ENCODE data around the gene RALGAPA1.
"Not testable (repeated sequence)": the region's sequence is repeated elsewhere in the genome, so short reads cannot be mapped to it uniquely, and the experiment has no call there.

Gene RALGAPA1

GRCh38 chr14:35760143-35760542 is 49.0 kb downstream of the RALGAPA1 start:
- no peak overlapping the region for H3K27ac Mint-ChIP-seq
- no peak overlapping the region for H3K4me3 Mint-ChIP-seq
- no peaks in the 10 kb centered on the region for H3K27me3 Mint-ChIP-seq
- no peaks in the 10 kb centered on the region for H3K4me1 Mint-ChIP-seq (ENCODE audit: low read depth)
- peaks cover 51% of the 10 kb centered on the region for H3K36me3 Mint-ChIP-seq (ENCODE audit: low read depth)
- DNase-seq = no peak
- no peaks in the 10 kb centered on the region for H3K9me3 Mint-ChIP-seq

- Mint-ChIP-seq H3K36me3 (ENCODE audit: low read depth) (peaks cover 60% of the 10 kb centered on the region), H3K4me1 (ENCODE audit: low read depth) (no peaks in the 10 kb centered on the region), H3K4me3 (no peak overlapping the region), H3K27ac (no peak overlapping the region), H3K27me3 (no peaks in the 10 kb centered on the region), H3K9me3 (no peaks in the 10 kb centered on the region)
- no peak for DNase-seq
These were observed 50.5 kb downstream of the RALGAPA1 start for GRCh38 chr14:35758523-35759129.

DNA sequence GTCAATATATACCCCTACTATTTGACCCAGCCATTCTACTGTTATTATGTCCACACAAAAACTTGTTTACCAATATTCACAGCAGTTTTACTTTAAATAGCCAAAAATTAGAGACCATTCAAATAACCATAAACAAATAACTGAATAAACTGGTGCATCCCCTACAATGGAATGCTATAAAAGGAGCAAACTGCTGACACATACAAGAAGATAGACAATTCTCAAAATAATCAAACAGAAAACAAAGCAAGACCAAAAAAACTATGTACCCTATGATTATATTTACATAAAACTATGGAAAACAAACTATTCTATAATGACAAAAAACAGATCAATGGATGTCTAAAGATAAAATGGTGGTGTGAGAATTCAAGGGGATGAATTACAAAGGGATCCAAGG is 54.4 kb downstream of the RALGAPA1 start:
- Mint-ChIP-seq H3K4me3 (no peak overlapping the region), H3K36me3 (ENCODE audit: low read depth) (peaks cover 72% of the 10 kb centered on the region), H3K27ac (no peak overlapping the region), H3K9me3 (no peaks in the 10 kb centered on the region), H3K4me1 (ENCODE audit: low read depth) (no peaks in the 10 kb centered on the region), H3K27me3 (no peaks in the 10 kb centered on the region)
- no peak for DNase-seq

- no peaks in the 10 kb centered on the region for H3K27me3 Mint-ChIP-seq
- no peak overlapping the region for H3K27ac Mint-ChIP-seq
- no peaks in the 10 kb centered on the region for H3K9me3 Mint-ChIP-seq
- H3K4me3 Mint-ChIP-seq = no peak overlapping the region
- no peaks in the 10 kb centered on the region for H3K4me1 Mint-ChIP-seq (ENCODE audit: low read depth)
- no peak for DNase-seq
- peaks cover 82% of the 10 kb centered on the region for H3K36me3 Mint-ChIP-seq (ENCODE audit: low read depth)
These were observed 56.7 kb downstream of the RALGAPA1 start for GRCh38 chr14:35752380-35752779.

DNA sequence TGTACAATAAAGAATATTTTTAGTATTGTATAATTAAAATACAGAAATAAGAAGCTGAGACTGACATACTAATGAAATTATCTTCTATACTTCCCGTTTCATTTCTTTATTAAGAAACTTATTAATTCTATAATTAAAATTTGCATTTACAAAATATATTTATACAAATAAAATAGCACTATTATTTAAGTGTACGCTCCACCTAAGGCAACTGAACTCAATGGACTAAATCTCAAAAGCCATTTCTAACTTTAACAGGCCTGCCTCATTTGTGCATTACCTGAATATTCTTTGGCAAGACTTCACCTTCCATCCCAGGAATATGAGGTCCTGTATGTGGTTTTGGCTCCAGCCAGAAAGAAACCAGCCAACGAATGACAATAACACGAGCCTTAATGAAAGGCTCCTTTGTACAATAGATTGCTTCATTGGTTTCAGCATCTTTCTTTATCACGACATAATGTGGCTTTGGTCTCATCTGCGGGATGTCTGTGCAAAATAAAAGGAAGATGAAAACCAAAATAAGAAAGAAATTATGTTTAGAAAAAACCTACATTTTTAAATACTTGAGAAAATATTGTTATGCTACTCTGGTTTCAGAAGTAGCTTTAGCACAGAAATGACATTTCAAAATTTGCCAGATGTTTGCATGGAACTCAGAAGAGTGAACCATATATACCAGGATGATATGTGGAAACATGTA is 58.7 kb downstream of the RALGAPA1 start:
- Mint-ChIP-seq H3K4me3 (no peak overlapping the region), H3K9me3 (no peaks in the 10 kb centered on the region), H3K27ac (no peak overlapping the region), H3K4me1 (ENCODE audit: low read depth) (no peaks in the 10 kb centered on the region), H3K27me3 (no peaks in the 10 kb centered on the region), H3K36me3 (ENCODE audit: low read depth) (peaks cover 83% of the 10 kb centered on the region)
- DNase-seq = no peak

DNA sequence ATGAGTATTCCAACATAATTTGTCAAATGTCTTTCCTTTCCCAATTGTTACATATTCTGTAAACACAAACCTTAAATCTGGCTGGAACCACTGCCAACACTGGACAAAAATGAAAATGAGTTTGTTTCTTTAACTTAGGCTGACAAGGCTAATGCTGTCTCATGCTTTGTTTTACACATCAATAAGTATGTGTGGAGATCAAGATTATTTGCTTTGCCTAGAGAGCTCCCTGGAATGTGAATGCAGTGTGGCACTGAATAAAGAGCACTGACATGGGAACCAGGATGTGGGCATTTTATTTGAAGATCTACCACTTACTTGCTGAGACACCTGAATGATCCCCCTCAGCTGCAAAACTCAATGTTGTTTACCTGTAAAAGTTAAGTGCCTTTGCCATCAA is 61.7 kb downstream of the RALGAPA1 start:
- H3K36me3 Mint-ChIP-seq (ENCODE audit: low read depth) = peaks cover 73% of the 10 kb centered on the region
- H3K27me3 Mint-ChIP-seq = no peaks in the 10 kb centered on the region
- no peak for DNase-seq
- H3K4me3 Mint-ChIP-seq = no peak overlapping the region
- no peaks in the 10 kb centered on the region for H3K9me3 Mint-ChIP-seq
- H3K4me1 Mint-ChIP-seq (ENCODE audit: low read depth) = peaks cover 7% of the 10 kb centered on the region
- no peak overlapping the region for H3K27ac Mint-ChIP-seq

DNA sequence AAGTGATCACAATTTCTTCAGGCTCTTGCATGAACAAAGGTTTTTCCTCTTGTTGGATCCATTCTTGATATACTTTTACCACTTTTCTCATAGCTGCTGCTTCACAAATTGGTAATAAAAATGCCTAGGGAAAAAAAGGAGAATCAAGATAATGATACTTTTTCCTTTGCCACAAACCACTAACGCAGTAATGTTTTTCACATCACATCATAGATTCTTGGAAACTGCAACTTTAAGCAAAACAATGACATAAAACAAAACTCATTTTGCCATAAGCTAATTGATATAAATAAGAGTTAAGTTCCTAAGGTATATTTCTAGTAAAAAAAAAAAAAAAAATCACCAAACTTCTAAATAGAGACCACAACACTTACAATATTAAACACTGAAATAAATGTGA is 66.7 kb downstream of the RALGAPA1 start:
- Mint-ChIP-seq H3K4me1 (ENCODE audit: low read depth) (peaks cover 21% of the 10 kb centered on the region), H3K27ac (peak overlapping the region; percentile 33), H3K36me3 (ENCODE audit: low read depth) (peaks cover 62% of the 10 kb centered on the region)

DNA sequence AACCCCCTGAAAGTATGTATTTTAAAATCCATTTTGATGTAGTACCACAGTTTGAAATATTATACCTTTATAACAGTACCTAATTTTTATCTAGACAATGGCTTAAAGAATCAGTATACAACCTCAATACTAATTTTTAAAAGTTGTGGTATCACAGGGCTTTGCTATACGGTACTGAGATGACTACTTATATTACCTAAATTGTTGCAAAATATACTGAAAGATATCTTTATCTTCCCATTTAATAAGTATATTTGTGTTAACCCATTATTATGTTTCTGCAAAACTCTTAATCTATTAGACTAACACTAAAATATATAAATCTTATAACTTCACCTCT is 67.1 kb downstream of the RALGAPA1 start:
- no peak for DNase-seq
- peaks cover 21% of the 10 kb centered on the region for H3K4me1 Mint-ChIP-seq (ENCODE audit: low read depth)
- peaks cover 62% of the 10 kb centered on the region for H3K36me3 Mint-ChIP-seq (ENCODE audit: low read depth)
- H3K27me3 Mint-ChIP-seq = no peaks in the 10 kb centered on the region
- peak overlapping the region; percentile 70 for H3K27ac Mint-ChIP-seq
- no peaks in the 10 kb centered on the region for H3K9me3 Mint-ChIP-seq
- H3K4me3 Mint-ChIP-seq = no peak overlapping the region

More for the DNA sequence above, 66.7 kb downstream of the RALGAPA1 start:
- Mint-ChIP-seq H3K27me3 (no peaks in the 10 kb centered on the region), H3K4me3 (no peak overlapping the region), H3K9me3 (no peaks in the 10 kb centered on the region)
- no peak for DNase-seq

DNA sequence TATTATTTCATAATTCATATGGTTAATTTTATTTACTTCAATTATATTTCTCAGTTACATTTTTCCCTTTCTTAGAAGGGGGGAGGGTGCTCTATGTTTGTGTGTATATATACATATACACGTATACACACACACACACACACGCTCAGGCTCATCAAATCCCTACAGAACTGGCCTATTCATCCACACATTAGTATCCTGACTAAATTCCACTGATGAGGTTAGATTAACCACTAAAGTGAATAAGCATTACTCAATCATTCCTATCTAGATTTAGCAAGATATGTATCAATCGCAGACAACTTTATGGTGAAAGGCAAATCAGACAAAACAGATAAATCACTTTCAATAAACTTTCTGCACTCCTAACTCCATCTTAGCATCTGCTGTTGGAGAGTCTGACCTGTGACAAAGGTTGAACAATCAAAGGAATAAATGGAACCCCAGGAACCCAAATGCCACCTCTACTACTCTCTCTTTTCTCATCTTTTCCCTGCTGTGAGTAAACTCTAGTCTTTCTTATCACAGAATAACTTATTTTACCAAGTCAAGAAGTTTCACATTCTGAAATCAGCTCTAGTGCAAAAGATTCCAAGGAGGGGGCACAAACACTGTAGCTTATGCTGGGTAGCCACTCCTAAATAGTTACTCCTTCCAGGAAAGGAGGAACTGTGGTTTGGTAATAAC is 67.6 kb downstream of the RALGAPA1 start:
- no peak for DNase-seq
- Mint-ChIP-seq H3K4me3 (no peak overlapping the region), H3K36me3 (ENCODE audit: low read depth) (peaks cover 62% of the 10 kb centered on the region), H3K9me3 (no peaks in the 10 kb centered on the region), H3K27ac (peak overlapping the region; percentile 70), H3K27me3 (no peaks in the 10 kb centered on the region), H3K4me1 (ENCODE audit: low read depth) (peaks cover 21% of the 10 kb centered on the region)

GRCh38 chr14:35740215-35740614 is 68.9 kb downstream of the RALGAPA1 start:
- Mint-ChIP-seq H3K4me3 (no peak overlapping the region), H3K27ac (no peak overlapping the region)

GRCh38 chr14:35735163-35735562 is 73.9 kb downstream of the RALGAPA1 start:
- not testable (repeated sequence) for H3K4me3 Mint-ChIP-seq; H3K4me1 Mint-ChIP-seq (ENCODE audit: low read depth); H3K9me3 Mint-ChIP-seq; H3K27me3 Mint-ChIP-seq; H3K27ac Mint-ChIP-seq; DNase-seq
- H3K36me3 Mint-ChIP-seq (ENCODE audit: low read depth) = peaks cover 69% of the 10 kb centered on the region

More at GRCh38 chr14:35740215-35740614, 68.9 kb downstream of the RALGAPA1 start:
- Mint-ChIP-seq H3K27me3 (no peaks in the 10 kb centered on the region), H3K9me3 (no peaks in the 10 kb centered on the region), H3K4me1 (ENCODE audit: low read depth) (peaks cover 21% of the 10 kb centered on the region), H3K36me3 (ENCODE audit: low read depth) (peaks cover 61% of the 10 kb centered on the region)
- DNase-seq = no peak

DNA sequence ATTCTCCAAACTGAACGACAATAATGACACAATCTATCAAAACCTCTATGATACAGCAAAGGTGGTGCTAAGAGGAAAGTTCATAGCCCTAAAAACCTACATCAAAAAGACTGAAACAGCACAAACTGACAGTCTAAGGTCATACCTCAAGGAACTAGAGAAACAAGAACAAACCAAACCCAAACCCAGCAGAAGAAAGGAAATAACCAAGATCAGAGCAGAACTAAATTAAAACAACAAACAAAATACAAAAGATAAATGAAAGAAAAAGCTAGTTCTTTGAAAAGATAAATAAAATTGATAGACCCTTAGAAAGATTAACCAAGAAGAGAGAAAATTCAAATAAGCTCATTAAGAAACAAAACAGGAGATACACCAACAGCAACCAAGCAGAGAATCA is 75.6 kb downstream of the RALGAPA1 start:
- H3K4me1 Mint-ChIP-seq (ENCODE audit: low read depth); H3K27me3 Mint-ChIP-seq; H3K9me3 Mint-ChIP-seq: not testable (repeated sequence)

GRCh38 chr14:35730871-35731270 is 78.2 kb downstream of the RALGAPA1 start:
- no peaks in the 10 kb centered on the region for H3K4me1 Mint-ChIP-seq (ENCODE audit: low read depth)
- H3K27me3 Mint-ChIP-seq = no peaks in the 10 kb centered on the region
- no peak overlapping the region for H3K4me3 Mint-ChIP-seq
- no peak for DNase-seq
- H3K36me3 Mint-ChIP-seq (ENCODE audit: low read depth) = peaks cover 73% of the 10 kb centered on the region
- H3K9me3 Mint-ChIP-seq = no peaks in the 10 kb centered on the region
- peak overlapping the region; percentile 20 for H3K27ac Mint-ChIP-seq

More for the DNA sequence above, 75.6 kb downstream of the RALGAPA1 start:
- not testable (repeated sequence) for DNase-seq, H3K4me3 Mint-ChIP-seq, H3K27ac Mint-ChIP-seq
- peaks cover 71% of the 10 kb centered on the region for H3K36me3 Mint-ChIP-seq (ENCODE audit: low read depth)

GRCh38 chr14:35727764-35728163 is 81.3 kb downstream of the RALGAPA1 start:
- Mint-ChIP-seq H3K27me3 (no peaks in the 10 kb centered on the region), H3K36me3 (ENCODE audit: low read depth) (peaks cover 73% of the 10 kb centered on the region), H3K27ac (no peak overlapping the region), H3K4me3 (no peak overlapping the region), H3K9me3 (no peaks in the 10 kb centered on the region), H3K4me1 (ENCODE audit: low read depth) (no peaks in the 10 kb centered on the region)
- DNase-seq = no peak

GRCh38 chr14:35725930-35726329 is 83.2 kb downstream of the RALGAPA1 start:
- Mint-ChIP-seq H3K4me3 (no peak overlapping the region), H3K36me3 (ENCODE audit: low read depth) (peaks cover 68% of the 10 kb centered on the region), H3K27me3 (no peaks in the 10 kb centered on the region), H3K4me1 (ENCODE audit: low read depth) (no peaks in the 10 kb centered on the region), H3K9me3 (no peaks in the 10 kb centered on the region), H3K27ac (no peak overlapping the region)
- no peak for DNase-seq
